Gastroesophageal sphincter (tissue), 3 donors: ENCODE measurements around the gene COL26A1.

Experiments used
- EP300 ChIP-seq: sonication (generic); formaldehyde crosslinking; IDR thresholded peaks from one replicate; pipeline ENCODE4 v1.6.1; 2017; ENCODE audit warnings: antibody characterized with exemption, mild to moderate bottlenecking
- POLR2A ChIP-seq, 2 donors: fragments of 450-650 bp; IDR thresholded peaks; one replicate each; pipeline ENCODE4 v1.6.1; 2017; ENCODE audit warnings: antibody characterized with exemption in 2 of 2, mild to moderate bottlenecking in 2 of 2, moderate library complexity in 1 of 2
- POLR2AphosphoS5 ChIP-seq: sonication (generic); formaldehyde crosslinking; IDR thresholded peaks from one replicate; pipeline ENCODE4 v1.6.1; 2017; ENCODE audit warnings: antibody characterized with exemption
- TF ChIP-seq, protein P1 (sequence below), 4 experiments: fragments of 200-600 bp in 2 of 4; fragments of 450-650 bp in 2 of 4; sonication (generic) in 1 of 4; IDR thresholded peaks; one replicate each; pipeline ENCODE4 v1.5.1; 2017 to 2019; ENCODE audit warnings: antibody characterized with exemption in 4 of 4, mild to moderate bottlenecking in 2 of 4, moderate library complexity in 2 of 4

DNA sequence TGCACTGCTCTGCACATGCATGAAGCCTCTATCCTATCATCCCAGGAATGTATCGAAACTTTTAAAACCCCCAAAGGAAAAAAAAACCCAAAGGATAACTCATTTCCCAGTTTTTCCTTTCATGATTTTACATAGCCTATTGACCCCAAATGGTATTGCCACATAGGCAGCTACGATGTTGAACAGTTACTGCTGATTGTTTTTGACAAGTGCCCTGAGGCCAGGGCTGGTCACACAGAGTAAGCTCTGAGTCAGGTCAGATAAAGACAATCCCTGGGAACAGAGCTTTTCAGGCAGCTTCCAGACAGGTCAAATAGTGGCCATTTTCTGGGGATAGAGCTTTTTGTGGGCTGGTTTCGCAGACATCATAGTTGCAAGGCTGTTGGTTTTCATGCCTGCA, 214.3 kb downstream of the COL26A1 start:
- TF ChIP-seq POLR2A (IDR thresholded peaks at IDR 0.05): no peak
- TF ChIP-seq, protein P1, sequence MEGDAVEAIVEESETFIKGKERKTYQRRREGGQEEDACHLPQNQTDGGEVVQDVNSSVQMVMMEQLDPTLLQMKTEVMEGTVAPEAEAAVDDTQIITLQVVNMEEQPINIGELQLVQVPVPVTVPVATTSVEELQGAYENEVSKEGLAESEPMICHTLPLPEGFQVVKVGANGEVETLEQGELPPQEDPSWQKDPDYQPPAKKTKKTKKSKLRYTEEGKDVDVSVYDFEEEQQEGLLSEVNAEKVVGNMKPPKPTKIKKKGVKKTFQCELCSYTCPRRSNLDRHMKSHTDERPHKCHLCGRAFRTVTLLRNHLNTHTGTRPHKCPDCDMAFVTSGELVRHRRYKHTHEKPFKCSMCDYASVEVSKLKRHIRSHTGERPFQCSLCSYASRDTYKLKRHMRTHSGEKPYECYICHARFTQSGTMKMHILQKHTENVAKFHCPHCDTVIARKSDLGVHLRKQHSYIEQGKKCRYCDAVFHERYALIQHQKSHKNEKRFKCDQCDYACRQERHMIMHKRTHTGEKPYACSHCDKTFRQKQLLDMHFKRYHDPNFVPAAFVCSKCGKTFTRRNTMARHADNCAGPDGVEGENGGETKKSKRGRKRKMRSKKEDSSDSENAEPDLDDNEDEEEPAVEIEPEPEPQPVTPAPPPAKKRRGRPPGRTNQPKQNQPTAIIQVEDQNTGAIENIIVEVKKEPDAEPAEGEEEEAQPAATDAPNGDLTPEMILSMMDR (IDR thresholded peaks at IDR 0.05): no peak
- TF ChIP-seq EP300: no peak
- no peak for TF ChIP-seq POLR2AphosphoS5
